Stimulated activated CD4-positive, alpha-beta T cell treated with anti-CD3 and anti-CD28 coated beads, TNF-alpha, amount 100 ng/mL, for 24 hours (primary cell): ENCODE data around the gene EVA1A.
"Not testable (repeated sequence)": the region's sequence is repeated elsewhere in the genome, so short reads cannot be mapped to it uniquely, and the experiment has no call there.

Experiments
- DNase-seq, 3 experiments: peaks; one replicate each; pipeline ENCODE4 v3.0.0-alpha.2; 2020; ENCODE audit warnings: low read depth in 3 of 3

The EVA1A gene

GRCh38 chr2:75517547-75518230 lies 43.0 kb downstream of the EVA1A start:
- no peak for DNase-seq

GRCh38 chr2:75516378-75517360 lies 44.1 kb downstream of the EVA1A start:
- DNase-seq: no peak

- no peak for DNase-seq
These were observed 45.0 kb downstream of the EVA1A start for GRCh38 chr2:75515584-75516368.

- DNase-seq: no peak
These were observed 47.0 kb downstream of the EVA1A start for GRCh38 chr2:75513616-75514170.

- no peak for DNase-seq
These were observed 48.1 kb downstream of the EVA1A start for GRCh38 chr2:75512455-75513212.

- DNase-seq: no peak
These were observed 54.5 kb downstream of the EVA1A start for GRCh38 chr2:75506101-75506697.

- DNase-seq: no peak
These were observed 55.7 kb downstream of the EVA1A start for GRCh38 chr2:75505012-75505411.

GRCh38 chr2:75503048-75503607 lies 57.6 kb downstream of the EVA1A start:
- DNase-seq: no peak

- no peak for DNase-seq
These were observed 60.1 kb downstream of the EVA1A start for GRCh38 chr2:75500633-75501032.

GRCh38 chr2:75499534-75499933 lies 61.2 kb downstream of the EVA1A start:
- DNase-seq: no peak

GRCh38 chr2:75498907-75499306 lies 61.8 kb downstream of the EVA1A start:
- no peak for DNase-seq

GRCh38 chr2:75497256-75497655 lies 63.5 kb downstream of the EVA1A start:
- no peak for DNase-seq

GRCh38 chr2:75495862-75496261 lies 64.9 kb downstream of the EVA1A start:
- no peak for DNase-seq

GRCh38 chr2:75494137-75494769 lies 66.5 kb downstream of the EVA1A start:
- no peak for DNase-seq

- DNase-seq: no peak
These were observed 67.5 kb downstream of the EVA1A start for GRCh38 chr2:75493230-75493629.

GRCh38 chr2:75491129-75491753 lies 69.5 kb downstream of the EVA1A start:
- DNase-seq: no peak

GRCh38 chr2:75489721-75490120 lies 71.0 kb downstream of the EVA1A start:
- DNase-seq: no peak

- DNase-seq: no peak
These were observed 72.6 kb downstream of the EVA1A start for GRCh38 chr2:75488157-75488556.

GRCh38 chr2:75486735-75487134 lies 74.0 kb downstream of the EVA1A start:
- DNase-seq: not testable (repeated sequence)
